HG02763 (cell line): ENCODE measurements around the gene CADPS.
"Not testable (repeated sequence)": the region's sequence is repeated elsewhere in the genome, so short reads cannot be mapped to it uniquely, and the experiment has no call there.

Source experiments
- ATAC-seq: cut with Tn5 transposase; IDR thresholded peaks from one replicate; pipeline ENCODE4 v1.9.1; 2021; ENCODE audit warnings: mild to moderate bottlenecking, moderate library complexity; ENCODE audit not compliant: unreplicated experiment

The CADPS gene

GRCh38 chr3:62602987-62603386, 272.2 kb downstream of the CADPS start:
- ATAC-seq, result no peak

- no peak for ATAC-seq
Observed at GRCh38 chr3:62602129-62602770, 273.0 kb downstream of the CADPS start.

GRCh38 chr3:62601238-62602070, 273.8 kb downstream of the CADPS start:
- no peak for ATAC-seq

- ATAC-seq, result no peak
Observed at GRCh38 chr3:62600033-62600432, 275.2 kb downstream of the CADPS start.

GRCh38 chr3:62597491-62597890, 277.7 kb downstream of the CADPS start:
- no peak for ATAC-seq

GRCh38 chr3:62592408-62592807, 282.8 kb downstream of the CADPS start:
- no peak for ATAC-seq

- no peak for ATAC-seq
Observed at GRCh38 chr3:62589078-62589477, 286.1 kb downstream of the CADPS start.

GRCh38 chr3:62587579-62588031, 287.6 kb downstream of the CADPS start:
- no peak for ATAC-seq

- no peak for ATAC-seq
Observed at GRCh38 chr3:62587169-62587568, 288.0 kb downstream of the CADPS start.

GRCh38 chr3:62586356-62586755, 288.9 kb downstream of the CADPS start:
- ATAC-seq, result no peak

GRCh38 chr3:62585861-62586260, 289.4 kb downstream of the CADPS start:
- no peak for ATAC-seq

- ATAC-seq, result no peak
Observed at GRCh38 chr3:62584636-62585035, 290.6 kb downstream of the CADPS start.

- ATAC-seq, result no peak
Observed at GRCh38 chr3:62582495-62583172, 292.6 kb downstream of the CADPS start.

- not testable (repeated sequence) for ATAC-seq
Observed at GRCh38 chr3:62580485-62580884, 294.7 kb downstream of the CADPS start.

GRCh38 chr3:62577153-62577552, 298.1 kb downstream of the CADPS start:
- no peak for ATAC-seq

- no peak for ATAC-seq
Observed at GRCh38 chr3:62574266-62574898, 300.8 kb downstream of the CADPS start.

GRCh38 chr3:62571916-62572315, 303.3 kb downstream of the CADPS start:
- no peak for ATAC-seq

- no peak for ATAC-seq
Observed at GRCh38 chr3:62570888-62571287, 304.3 kb downstream of the CADPS start.

- no peak for ATAC-seq
Observed at GRCh38 chr3:62569609-62570008, 305.6 kb downstream of the CADPS start.

GRCh38 chr3:62567097-62568021, 307.9 kb downstream of the CADPS start:
- ATAC-seq, result no peak
